ENCODE measurements around the gene TRAPPC2L.

Gene TRAPPC2L, protein sequence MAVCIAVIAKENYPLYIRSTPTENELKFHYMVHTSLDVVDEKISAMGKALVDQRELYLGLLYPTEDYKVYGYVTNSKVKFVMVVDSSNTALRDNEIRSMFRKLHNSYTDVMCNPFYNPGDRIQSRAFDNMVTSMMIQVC

DNA sequence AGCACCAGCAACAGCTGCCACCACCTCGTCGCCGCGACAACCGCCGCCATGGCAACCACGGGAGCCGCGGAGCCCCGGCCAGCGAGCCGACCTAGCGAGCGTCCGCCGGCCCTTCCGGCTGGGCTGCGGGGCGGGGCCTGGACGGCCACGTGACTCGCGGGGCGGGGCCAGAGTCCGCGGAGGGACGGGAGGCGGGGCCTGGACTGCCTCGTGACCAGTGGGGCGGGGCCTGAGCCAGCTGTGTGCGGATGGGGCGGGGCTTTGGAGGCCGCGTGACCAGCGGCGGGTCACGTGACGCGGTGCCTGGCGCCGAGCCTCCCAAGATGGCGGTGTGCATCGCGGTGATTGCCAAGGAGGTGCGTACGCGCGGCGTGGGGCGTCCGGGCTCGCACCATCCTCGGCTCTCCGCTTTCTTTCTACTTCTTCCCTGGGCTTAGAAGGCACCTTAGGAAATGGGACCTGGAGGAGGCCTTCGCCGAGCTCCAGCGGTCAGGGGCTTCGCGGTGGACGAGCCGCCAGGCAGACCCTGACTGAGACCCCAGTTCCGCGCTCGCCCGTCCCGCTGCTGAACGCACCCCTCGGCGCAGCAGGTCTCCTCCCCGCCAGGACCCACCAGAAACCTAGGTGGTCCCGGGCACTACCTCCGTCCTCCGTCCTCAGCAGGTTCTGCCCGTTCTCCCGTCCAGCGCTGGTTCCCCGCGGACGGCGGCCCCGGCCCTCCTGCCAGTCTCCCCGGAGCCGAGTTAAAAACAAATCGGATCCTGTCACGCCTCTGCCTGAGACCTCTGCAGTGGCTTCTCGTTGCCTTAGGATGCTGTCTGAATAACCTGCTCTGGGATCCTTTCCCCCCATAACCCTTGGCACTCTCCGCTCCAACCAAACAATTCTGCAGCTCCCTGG is at the start of gene TRAPPC2L, which contains the start of gene GALNS:
TSS of gene TRAPPC2L (plus strand) at position 300 of the 900 bp plus-strand sequence. CDS start at position 324, 24 bp downstream.
TSS of gene GALNS (minus strand) at position 120 of the 900 bp plus-strand sequence. CDS start at position 50, 70 bp downstream.
- peak; percentile 98 to 100 for DNase-seq (ENCODE audit: low read depth in 2 of 2)

DNA sequence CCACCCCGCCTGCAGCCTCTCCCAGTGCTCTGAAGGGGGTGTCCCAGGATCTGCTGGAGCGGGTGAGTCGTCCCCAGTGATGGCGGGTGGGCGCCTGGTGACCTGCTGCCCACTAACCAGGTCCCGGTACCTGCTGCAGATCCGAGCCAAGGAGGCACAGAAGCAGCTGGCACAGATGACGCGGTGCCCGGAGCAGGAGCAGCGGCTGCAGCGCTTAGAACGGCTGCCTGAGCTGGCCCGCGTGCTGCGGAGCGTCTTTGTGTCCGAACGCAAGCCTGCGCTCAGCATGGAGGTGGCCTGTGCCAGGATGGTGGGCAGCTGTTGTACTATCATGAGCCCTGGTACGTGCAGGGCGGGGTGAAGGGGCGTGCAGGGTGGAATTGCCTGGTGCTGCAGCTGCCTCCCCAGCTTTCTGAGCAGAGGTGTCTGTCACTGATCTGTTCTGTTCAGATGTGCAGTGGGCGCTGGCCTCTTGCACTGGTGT is 49.7 kb upstream of the TRAPPC2L start:
- DNase-seq (ENCODE audit: low read depth in 2 of 2) = no peak

DNA sequence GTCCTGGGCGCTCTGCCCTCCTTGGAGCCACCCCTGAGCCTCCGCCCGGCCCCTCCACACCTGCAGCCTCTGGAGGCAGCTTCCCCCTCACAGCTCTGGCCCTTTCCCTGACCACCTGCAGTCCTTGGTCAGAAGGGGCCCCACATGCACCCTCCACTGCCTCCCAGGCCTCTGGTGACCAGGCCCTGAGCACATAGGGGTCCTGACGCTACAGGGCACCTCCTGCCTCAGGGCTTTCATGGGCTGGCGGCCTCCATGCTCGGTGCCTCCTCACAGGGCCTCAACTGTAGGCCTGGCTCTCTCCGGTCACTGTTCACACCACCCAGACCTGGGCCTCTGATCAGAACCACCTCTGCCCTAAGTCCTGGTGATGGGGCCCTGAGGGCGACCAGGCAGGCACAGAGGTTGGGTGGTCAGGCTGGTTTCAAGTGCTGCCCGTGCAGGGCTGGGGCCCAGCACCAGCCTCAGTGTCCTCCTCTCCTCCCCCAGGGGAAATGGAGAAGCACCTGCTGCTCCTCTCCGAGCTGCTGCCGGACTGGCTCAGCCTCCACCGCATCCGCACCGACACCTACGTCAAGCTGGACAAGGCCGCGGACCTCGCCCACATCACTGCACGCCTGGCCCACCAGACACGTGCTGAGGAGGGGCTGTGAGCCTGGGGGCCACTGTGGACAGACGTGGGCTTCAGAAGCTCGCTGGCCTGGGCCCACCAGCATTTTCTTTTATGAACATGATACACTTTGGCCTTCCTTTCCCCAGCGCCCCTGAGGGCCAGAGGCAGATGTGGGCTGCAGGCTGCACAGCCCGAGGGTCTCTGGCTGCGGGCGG is 49.1 kb upstream of the TRAPPC2L start:
- DNase-seq (ENCODE audit: low read depth in 2 of 2) = no peak

DNA sequence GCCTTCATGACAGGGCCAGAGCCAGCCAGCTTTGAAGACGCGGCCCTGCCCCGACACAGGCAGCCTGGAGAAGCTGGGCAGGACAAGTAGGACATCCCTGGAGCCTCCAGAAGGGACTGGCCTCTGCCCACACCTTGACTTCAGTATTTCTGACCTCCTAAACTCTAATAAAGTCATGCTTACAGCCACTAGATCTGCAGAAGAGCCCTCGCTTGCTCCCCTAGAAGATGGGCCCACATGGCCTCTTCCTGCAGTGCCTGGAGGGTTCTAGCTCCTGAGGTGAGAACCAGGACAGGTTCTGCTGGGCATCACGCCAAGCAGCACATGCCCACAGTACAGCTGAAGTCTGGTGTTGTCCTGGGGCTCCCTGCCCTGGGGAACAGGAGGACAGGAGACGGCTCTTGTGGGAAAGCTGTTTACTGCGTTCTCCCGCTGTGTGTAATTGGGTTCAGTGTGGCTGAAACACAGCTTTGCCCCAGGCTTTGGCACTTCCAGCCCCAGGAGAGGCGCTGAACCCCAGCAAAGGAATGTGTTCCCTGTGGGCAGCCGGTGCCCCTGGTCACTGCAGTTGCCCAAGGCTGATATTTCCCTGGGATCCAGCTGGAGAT is 47.8 kb upstream of the TRAPPC2L start:
- no peak for DNase-seq (ENCODE audit: low read depth in 2 of 2)

DNA sequence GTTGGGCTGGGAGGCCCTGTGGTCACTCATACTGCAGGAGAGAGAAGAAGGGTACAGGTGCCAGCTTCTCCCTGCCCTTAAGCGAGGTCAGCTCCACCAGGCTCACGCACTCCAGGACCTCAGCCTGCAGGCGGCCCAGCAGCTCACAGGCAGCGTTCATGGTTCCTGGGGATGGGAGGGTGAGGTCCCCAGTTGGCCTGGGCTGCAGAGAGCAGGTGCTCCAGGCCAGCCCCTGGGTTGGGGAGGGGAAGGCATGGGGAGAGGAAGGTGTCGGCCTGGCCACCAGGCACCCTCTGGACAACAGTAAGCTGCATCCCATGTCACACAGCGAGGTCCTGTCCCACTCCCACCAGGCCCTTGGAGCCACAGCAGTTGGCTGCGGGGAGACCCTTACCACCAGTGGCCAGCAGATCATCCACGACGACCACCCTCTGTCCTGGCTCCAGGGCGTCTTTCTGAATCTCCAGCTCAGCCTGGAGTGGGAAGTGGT is 47.2 kb upstream of the TRAPPC2L start:
- DNase-seq (ENCODE audit: low read depth in 2 of 2) = no peak

DNA sequence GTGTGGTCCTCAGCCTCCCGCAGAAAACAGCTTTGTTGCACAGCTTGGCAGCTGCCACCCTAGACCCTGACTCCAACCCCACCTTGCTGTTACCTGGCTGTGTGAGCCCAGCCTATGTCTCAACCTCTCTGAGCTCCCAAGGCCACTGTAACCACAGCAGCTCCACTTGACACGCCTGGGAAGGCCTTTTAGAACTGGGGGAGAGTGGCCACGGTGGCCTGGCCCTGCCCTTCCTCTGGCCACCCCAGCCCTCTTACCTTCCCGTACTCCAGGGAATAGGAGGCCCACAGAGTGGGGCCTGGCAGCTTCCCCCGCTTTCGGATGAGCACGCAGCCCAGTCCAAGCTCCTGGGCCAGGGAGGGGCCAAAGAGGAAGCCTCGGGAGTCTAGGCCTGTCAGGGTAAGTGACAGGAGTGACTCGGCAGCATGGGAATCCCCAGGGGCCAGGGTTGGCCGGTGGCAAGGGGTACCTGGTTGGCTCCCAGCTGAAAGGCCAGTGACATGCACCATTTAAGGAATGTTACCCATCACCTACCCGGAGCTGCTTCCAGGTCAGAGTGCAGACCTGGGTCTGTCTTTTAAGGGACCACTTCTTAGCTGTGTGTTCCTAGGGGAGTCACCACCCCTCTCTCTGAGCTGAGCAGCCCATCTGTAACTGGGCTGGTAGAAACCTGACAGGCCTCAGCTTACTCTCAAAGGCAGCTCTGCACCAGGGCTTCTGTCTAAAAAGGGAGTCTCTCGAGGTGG is 46.6 kb upstream of the TRAPPC2L start:
- DNase-seq (ENCODE audit: low read depth in 2 of 2) = no peak

DNA sequence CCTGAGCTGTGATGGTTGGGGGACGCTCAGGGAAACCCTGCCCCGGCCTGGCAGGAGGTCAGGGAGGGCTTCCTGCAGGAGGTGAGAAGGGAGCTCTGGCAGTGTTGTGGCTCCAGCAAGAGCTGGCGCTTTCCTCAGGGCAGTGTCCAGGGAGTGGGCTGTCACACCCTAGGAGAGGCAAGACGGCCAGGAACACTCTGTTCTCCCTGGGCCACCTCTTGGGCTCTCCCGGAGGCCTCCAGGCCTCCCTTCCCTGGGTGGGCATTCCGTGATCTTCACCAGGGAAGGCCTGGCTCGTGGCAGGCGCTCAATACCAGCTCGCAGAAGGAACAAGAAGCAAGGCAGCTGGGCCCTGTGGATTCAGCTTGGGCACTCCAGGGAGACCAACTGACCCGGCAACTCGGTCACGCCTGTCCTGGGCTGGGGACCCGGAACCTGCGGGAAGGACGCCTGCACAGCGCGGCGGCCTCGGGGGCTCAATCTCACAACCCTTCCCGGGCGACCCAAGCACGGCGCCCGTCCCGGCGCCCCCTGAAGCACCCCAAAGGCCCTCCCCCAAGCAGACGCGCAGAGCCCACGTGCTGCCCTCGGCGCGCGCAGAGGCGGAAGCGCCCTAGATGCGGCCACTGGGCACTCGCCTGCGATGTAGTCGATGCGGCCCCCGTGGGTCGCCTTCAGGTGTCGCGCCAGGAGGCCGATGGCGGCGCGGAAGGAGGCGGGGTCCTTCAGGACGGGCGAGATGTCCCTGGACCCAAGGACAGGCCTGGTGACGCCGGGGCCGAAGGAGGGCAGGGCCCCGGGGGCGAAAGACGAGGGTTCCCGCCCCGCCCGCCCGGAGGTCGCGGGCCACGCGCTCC is 45.8 kb upstream of the TRAPPC2L start:
- no peak for DNase-seq (ENCODE audit: low read depth in 2 of 2)

DNA sequence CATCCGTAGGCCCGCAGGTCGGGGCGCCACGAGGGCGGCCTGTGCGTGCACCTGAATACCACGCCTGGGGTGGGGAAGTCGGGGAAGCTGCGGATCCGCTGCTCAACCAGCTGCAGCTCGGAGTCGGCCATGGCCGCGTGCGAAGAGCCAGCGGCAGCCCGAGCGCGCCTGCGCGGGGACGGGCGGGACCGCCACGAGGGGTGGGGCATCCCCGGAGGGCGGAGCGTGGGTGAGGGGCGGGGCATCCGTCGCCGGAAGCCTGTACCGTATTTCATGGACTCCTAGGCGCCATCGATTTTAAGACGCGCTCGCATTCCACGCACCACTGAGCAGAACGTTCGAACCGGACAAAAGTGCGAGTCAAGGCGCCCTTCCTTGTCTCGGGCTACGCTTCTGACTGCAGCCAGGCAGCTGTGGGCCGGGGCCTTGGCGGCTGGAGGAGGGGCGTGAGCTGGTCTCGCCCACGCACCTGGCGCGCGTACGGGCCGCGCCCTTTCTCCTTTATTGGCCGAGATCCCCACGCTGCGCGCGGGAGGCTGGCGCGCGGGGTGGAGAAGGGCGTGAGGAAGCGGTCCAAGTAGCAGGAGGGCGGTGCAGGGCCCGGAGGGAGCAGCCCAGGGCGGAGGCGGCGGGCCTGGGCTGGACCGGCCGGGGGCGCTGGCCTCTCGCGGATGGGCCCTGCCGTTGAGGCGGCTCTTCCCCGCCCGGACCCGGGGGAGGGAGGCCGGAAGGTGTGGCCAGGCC is 45.0 kb upstream of the TRAPPC2L start, which contains the start of gene APRT:
TSS of gene APRT (minus strand) at position 160 of the 744 bp plus-strand sequence. CDS start at position 131, 29 bp downstream.
- DNase-seq (ENCODE audit: low read depth in 2 of 2) = peak; percentile 94 to 99

DNA sequence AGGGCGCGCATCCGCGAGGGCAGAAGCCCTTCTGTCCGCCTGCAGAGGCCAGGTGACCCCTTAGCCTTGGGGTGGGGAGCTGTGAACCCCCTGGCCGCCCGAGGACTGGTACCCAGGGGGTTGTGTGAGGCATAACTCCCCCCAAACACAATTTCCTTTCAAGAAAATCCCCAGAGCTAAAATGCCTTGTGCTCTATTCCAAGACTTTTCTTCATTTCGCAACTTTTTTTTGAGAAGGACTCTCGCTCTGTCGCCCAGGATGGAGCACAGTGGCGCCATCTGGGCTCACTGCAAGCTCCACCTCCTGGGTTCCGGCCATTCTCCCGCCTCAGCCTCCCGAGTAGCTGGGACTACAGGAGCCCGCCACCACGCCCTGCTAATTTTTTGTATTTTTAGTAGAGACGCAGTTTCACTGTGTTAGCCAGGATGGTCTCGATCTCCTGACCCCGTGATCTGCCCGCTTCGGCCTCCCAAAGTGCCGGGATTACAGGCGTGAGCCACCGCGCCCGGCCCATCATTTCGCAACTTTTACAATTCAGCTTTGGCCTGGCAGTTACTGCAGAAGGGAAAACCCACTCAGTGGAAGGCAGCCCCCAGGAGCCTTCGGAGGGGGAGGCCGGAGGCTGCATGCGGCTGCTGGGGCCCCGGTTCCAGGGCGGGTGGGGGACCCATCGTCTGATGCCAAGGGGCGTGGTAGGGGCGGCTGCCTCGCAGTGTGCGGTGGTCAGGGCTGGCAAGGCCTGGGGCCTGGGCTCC is 44.2 kb upstream of the TRAPPC2L start:
- no peak for DNase-seq (ENCODE audit: low read depth in 2 of 2)

DNA sequence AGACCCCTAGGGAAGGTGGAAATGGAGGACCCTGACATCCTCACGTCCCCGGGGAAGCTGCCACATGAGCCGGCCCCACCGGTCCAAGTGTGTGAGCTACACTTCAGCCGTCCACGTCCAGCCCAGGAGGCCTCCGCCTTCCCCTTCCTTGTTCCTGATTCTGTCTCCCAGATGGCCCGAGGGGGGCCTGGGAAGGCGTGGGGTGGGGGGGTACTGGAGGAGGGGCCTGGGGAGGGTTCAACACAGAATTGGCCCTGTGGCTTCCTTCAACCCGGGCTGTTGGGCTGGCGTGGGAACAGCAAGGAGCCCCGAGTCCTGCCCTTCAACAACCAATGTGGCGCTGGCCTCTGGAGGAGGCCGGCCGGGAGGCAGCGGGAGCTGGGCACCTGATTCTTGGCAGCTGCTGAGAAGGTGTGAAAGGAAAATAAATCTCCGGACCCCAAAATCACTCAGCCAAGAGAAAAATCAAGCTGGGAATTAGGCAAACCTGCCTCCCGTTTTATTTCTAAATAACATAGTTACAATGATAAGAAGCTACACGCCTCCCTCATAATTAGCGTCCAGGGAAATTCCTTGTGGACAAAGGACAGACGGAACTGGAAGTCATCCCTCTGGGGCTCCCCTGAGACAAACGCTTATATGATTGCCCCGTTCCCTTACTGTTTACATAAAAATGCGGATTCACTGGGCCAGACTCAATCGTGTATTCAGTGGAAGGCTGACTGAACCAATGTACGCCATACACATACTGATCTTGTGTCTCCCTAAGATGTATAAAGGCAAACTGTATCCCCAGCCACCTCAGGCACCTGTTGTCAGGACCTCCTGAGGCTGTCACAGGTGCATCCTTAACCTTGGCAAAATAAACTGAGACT is 43.4 kb upstream of the TRAPPC2L start:
- DNase-seq (ENCODE audit: low read depth in 2 of 2) = no peak

DNA sequence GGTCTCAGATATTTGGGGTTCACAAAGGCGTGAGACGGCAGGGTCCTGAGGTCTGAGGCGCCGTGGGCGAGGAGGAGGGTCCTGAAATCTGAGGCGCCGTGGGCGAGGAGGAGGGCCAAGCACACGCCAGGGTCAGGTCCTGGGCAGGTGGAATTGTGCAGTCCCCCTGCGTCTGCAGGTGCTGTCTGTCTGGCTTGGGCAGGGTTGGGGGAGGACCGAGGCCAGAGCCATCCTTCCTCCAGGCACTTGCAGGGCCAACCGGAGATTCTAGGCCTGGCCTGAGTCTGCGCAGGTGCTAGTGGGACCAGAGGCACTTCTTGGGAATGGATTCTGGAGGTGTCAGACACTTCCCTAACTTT is 42.8 kb upstream of the TRAPPC2L start:
- DNase-seq (ENCODE audit: low read depth in 2 of 2) = no peak

DNA sequence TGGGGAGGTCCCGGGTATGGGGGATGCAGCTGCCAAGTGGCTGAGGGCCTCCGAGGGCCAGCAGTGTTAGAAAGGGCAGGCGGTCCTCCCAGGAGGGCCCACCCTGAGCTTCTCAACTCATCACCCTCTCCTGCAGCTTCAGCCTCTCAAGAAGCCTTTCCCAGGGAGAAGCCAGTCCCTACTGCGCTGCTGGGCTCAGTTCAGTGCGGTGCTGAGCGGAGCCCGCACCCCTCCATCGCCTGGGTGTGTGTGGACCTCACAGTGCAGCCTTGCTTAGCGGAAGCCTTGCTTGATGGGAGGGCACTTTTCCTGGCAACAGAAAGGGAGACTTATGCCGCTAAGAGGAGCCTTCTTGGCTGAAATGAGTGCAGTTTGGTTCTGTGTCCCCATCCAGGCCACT is 41.7 kb upstream of the TRAPPC2L start:
- no peak for DNase-seq (ENCODE audit: low read depth in 2 of 2)

DNA sequence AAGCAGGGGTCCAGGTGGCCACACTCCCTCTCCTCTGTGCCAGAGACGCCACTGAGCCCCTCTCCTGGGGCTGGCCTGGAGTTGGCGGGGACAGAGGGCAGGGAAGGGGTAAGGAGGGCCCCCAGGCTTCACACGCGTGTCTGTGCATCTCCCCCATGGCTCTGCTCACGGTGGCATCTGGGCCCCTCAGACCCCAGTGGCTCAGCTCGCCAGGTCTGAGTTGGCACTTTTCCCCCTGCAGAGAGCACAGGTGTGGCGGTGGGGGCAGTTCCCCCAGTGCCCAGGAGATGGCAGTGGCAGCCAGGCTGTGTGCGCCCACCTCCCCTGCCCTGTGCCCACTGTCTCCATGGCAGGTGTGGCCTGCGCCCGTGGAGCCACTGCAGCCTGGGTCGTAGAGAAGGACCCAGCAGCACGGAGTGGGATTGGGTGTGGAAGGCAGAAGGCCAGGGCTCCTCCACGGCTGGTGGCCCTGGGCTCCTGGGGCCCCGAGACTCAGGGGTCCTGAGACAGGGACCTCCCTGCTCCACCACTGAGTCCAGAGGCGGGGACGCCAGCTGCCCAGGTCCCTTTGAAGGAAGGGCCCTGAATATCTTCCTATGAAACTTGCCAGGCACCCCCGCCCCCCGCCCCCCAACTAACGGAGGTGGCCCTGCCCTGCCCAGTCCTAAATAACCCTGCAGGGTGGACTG is 40.9 kb upstream of the TRAPPC2L start:
- no peak for DNase-seq (ENCODE audit: low read depth in 2 of 2)

DNA sequence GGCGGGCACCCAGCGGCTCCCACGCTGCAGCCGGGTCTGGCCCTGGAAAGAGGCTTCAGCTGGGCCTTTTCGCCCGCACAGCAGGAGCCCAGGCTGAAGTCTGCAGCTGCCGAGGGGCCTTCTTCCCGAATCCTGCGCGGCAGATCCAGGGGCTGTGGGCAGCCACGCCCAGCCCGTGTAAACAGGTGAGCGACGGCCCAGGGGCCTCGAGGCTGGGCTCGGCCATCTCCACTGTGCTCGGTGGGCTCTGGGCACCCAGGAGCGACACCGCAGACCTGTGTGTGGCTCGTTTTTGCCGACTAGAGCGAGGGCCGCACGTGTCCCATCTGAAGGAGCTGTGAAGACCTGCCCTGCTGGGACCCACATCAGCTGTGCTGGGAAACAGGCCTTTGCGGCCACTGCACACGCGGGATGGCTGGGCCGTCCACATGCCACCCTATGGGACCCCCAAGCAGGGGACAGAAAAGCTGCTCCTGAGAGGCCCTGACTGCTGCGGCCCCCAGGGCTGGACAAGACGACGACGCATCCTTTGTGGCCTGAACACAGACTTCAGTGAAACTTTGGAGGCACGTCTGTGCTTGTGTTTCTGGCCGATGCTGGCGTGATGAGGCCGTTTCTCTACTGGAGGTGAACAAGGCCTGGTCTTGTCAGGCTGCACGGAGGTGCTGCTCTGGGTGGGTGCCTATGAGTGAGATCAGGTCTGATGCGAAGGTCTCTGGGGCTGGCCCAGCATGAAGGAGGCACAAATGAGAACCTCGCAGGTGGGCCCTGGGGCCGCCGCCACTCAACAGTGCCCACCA is 40.0 kb upstream of the TRAPPC2L start:
- DNase-seq (ENCODE audit: low read depth in 2 of 2) = no peak

DNA sequence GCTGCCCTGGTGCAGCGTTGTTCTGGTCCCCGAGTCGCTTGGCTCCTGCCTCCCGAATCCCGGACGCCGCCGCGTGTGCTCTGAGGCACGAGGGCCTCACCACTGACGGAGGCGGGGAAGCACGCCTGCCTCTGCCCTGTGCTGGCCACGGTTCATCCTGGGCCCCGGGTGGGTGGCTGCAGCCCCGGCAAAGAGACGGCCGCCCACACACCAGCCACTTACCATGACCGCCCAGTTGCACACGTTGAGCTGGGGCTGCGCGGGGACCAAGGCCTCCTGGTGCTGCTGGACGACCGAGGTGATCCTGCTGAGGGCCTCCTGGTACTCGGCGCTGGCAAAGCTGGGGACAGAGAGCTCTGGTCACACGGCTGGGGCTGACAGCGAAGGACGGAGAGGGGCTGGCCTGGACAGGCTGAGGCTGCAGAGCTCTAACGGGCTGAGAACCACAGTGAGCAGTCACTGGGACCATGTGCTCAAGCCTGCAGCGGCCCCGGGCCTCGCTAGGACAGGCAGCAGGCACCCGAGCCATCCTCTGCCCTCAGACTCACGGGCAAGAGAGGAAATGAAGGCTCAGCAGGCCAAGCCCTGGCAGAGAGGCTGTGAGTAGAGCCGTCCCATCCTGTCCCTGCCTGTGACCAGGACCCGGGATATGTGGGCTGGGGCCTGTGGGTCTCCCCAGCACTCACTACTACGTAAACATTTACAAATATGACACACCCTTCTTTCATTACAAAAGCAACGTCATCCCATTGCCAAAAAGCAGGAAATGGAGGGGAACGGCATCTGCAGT is 38.9 kb upstream of the TRAPPC2L start:
- no peak for DNase-seq (ENCODE audit: low read depth in 2 of 2)

Data from stimulated activated CD4-positive, alpha-beta T cell treated with anti-CD3 and anti-CD28 coated beads, Interleukin-4, amount 100 ng/mL, for 48 hours (primary cell).